ENCODE data around the gene GNB5. TPM values are rescaled to one million over a fixed set of nuclear protein-coding genes. Genes with fewer than 3 reads are reported as not detected.

The GNB5 gene
- polyA plus RNA-seq, 1 donor from 2014 or later, result 89.6 TPM

DNA sequence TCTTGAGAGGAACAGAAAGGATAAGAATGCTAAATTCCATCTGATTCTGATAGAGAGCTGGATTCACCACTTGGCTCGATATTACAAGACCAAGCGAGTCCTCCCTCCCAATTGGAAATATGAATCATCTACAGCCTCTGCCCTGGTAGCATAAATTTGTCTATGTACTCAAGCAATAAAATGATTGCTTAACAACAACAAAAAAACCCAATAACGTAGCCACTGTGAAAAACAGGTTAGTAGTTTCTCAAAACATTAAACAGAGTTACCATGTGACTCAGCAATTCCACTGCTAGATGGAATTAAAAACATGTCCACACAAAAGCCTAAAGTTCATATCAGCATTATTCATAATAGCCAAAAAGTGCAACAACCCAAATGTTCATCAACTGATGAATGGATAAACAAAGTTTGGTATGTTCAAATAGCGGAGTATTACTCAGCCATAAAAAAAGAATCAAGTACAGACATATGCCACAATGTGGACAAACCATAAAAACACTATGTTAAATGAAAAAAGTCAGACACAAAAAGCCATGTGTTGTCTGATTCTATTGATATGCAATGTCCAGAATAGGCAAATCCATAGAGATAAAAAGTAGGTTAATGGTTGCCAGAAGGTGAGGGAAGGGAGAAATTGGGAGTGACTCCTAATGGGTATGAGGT, 95.5 kb downstream of the GNB5 start:
- Histone ChIP-seq H3K4me2 (ENCODE audit: low read length) (no peak overlapping the region), H4K20me1 (ENCODE audit: insufficient read depth) (no peaks in the 10 kb centered on the region), H3K9ac (ENCODE audit: low read length) (no peak overlapping the region)

DNA sequence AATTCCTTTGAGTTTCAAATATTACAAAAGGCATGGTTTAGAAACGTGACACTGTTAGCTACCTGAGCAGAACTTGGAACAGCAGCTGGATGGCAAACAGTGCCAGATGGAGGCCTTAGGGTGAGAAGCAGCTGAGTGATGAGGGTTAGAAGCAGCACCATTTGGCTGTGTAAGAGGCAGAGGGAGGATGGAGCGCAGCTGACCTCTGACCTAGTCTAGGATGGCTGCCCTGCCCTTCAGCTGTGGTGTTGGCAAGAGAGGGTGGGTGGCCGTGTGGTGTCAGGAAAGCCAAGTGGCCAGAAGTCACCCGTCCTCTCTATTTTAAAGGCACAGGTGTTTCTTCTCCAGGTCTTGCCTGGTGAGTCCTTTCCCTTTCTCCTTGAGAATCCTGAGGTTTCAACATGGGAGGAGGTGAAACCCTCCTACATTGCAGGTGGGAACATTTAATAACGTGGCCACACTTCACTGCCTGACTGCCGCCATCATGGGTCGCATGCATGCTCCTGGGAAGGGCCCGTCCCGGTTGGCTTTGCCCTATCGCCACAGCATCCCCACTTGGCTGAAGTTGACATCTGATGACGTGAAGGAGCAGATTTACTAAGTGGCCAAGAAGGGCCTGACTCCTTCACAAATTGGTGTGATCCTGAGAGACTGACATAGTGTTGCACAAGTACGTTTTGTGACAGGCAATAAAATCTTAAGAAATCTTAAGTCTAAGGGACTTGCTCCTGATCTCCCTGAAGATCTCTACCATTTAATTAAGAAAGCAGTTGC, 96.2 kb downstream of the GNB5 start:
- no peaks in the 10 kb centered on the region for H4K20me1 ChIP-seq (ENCODE audit: insufficient read depth)
- H3K27ac ChIP-seq (ENCODE audit: low read length), result no peak overlapping the region
- no peaks in the 10 kb centered on the region for H3K9me2 ChIP-seq (ENCODE audit: insufficient read depth, low read length)
- TF ChIP-seq RAD21 (conservative IDR thresholded peaks at IDR 0.05), result no peak
- TF ChIP-seq EZH2 (IDR thresholded peaks at IDR 0.05; ENCODE audit: borderline replicate concordance, insufficient read depth, low read length, poor library complexity, severe bottlenecking), result no peak
- TF ChIP-seq, protein P1, sequence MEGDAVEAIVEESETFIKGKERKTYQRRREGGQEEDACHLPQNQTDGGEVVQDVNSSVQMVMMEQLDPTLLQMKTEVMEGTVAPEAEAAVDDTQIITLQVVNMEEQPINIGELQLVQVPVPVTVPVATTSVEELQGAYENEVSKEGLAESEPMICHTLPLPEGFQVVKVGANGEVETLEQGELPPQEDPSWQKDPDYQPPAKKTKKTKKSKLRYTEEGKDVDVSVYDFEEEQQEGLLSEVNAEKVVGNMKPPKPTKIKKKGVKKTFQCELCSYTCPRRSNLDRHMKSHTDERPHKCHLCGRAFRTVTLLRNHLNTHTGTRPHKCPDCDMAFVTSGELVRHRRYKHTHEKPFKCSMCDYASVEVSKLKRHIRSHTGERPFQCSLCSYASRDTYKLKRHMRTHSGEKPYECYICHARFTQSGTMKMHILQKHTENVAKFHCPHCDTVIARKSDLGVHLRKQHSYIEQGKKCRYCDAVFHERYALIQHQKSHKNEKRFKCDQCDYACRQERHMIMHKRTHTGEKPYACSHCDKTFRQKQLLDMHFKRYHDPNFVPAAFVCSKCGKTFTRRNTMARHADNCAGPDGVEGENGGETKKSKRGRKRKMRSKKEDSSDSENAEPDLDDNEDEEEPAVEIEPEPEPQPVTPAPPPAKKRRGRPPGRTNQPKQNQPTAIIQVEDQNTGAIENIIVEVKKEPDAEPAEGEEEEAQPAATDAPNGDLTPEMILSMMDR (IDR thresholded peaks at IDR 0.05; ENCODE audit: poor library complexity, severe bottlenecking), result no peak
- TF ChIP-seq, protein P2, sequence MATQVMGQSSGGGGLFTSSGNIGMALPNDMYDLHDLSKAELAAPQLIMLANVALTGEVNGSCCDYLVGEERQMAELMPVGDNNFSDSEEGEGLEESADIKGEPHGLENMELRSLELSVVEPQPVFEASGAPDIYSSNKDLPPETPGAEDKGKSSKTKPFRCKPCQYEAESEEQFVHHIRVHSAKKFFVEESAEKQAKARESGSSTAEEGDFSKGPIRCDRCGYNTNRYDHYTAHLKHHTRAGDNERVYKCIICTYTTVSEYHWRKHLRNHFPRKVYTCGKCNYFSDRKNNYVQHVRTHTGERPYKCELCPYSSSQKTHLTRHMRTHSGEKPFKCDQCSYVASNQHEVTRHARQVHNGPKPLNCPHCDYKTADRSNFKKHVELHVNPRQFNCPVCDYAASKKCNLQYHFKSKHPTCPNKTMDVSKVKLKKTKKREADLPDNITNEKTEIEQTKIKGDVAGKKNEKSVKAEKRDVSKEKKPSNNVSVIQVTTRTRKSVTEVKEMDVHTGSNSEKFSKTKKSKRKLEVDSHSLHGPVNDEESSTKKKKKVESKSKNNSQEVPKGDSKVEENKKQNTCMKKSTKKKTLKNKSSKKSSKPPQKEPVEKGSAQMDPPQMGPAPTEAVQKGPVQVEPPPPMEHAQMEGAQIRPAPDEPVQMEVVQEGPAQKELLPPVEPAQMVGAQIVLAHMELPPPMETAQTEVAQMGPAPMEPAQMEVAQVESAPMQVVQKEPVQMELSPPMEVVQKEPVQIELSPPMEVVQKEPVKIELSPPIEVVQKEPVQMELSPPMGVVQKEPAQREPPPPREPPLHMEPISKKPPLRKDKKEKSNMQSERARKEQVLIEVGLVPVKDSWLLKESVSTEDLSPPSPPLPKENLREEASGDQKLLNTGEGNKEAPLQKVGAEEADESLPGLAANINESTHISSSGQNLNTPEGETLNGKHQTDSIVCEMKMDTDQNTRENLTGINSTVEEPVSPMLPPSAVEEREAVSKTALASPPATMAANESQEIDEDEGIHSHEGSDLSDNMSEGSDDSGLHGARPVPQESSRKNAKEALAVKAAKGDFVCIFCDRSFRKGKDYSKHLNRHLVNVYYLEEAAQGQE (IDR thresholded peaks at IDR 0.05; ENCODE audit: borderline replicate concordance), result no peak
- no peak for TF ChIP-seq TAF1 (IDR thresholded peaks at IDR 0.05; ENCODE audit: low read depth)
- no peak for TF ChIP-seq EP300 (conservative IDR thresholded peaks at IDR 0.05; ENCODE audit: poor library complexity, severe bottlenecking)
- TF ChIP-seq MXI1 (conservative IDR thresholded peaks at IDR 0.05; ENCODE audit: poor library complexity, severe bottlenecking), result no peak
- TF ChIP-seq SMC3 (conservative IDR thresholded peaks at IDR 0.05; ENCODE audit: poor library complexity), result no peak
- no peak for TF ChIP-seq POLR2AphosphoS5 (IDR thresholded peaks at IDR 0.05)
- H2AFZ ChIP-seq (ENCODE audit: low read depth, low read length), result no peak overlapping the region
- H3K79me2 ChIP-seq (replicated peaks; ENCODE audit: insufficient read depth, low read length), result no peaks in the 10 kb centered on the region
- peaks cover 3% of the 10 kb centered on the region for H3K9me3 ChIP-seq (ENCODE audit: low read length)
- H3K4me3 ChIP-seq (ENCODE audit: low read length), result no peak overlapping the region
- H3K27me3 ChIP-seq (ENCODE audit: insufficient read depth, low read depth, low read length), result no peaks in the 10 kb centered on the region
- H3K36me3 ChIP-seq (ENCODE audit: insufficient read depth, low read length), result no peaks in the 10 kb centered on the region
- no peak overlapping the region for H3K4me2 ChIP-seq (ENCODE audit: low read length)
- H3K9ac ChIP-seq (ENCODE audit: low read length), result no peak overlapping the region
- no peaks in the 10 kb centered on the region for H3F3A ChIP-seq (ENCODE audit: insufficient read depth, low read length, poor library complexity, severe bottlenecking)

More for the DNA sequence above, 95.5 kb downstream of the GNB5 start:
- Histone ChIP-seq H3K9me3 (ENCODE audit: low read length) (no peaks in the 10 kb centered on the region), H3K27me3 (ENCODE audit: insufficient read depth, low read depth, low read length) (no peaks in the 10 kb centered on the region), H2AFZ (ENCODE audit: low read depth, low read length) (no peak overlapping the region), H3K4me3 (ENCODE audit: low read length) (no peak overlapping the region), H3K27ac (ENCODE audit: low read length) (no peak overlapping the region), H3K79me2 (replicated peaks; ENCODE audit: insufficient read depth, low read length) (no peaks in the 10 kb centered on the region), H3K9me2 (ENCODE audit: insufficient read depth, low read length) (no peaks in the 10 kb centered on the region), H3F3A (ENCODE audit: insufficient read depth, low read length, poor library complexity, severe bottlenecking) (no peaks in the 10 kb centered on the region), H3K36me3 (ENCODE audit: insufficient read depth, low read length) (no peaks in the 10 kb centered on the region)
- TF ChIP-seq, protein P1 (IDR thresholded peaks at IDR 0.05; ENCODE audit: poor library complexity, severe bottlenecking), result no peak

Data from neural cell (in vitro differentiated cells).